Breast epithelium (tissue), 3 donors: ENCODE results near the gene LHFPL3.

Experiments used
- CTCF ChIP-seq, 3 donors: fragments of 450-650 bp; IDR thresholded peaks; one replicate each; pipeline ENCODE4 v1.5.1; 2016 to 2017; ENCODE audit warnings: antibody characterized with exemption in 3 of 3, mild to moderate bottlenecking in 3 of 3, moderate library complexity in 3 of 3
- POLR2AphosphoS5 ChIP-seq, 3 donors: sonication (generic); formaldehyde crosslinking; IDR thresholded peaks; one replicate each; pipeline ENCODE4 v1.6.1; 2017; ENCODE audit warnings: antibody characterized with exemption in 3 of 3

GRCh38 chr7:104328296-104328969, at the start of gene LHFPL3:
- TF ChIP-seq CTCF (IDR thresholded peaks at IDR 0.05) (no peak), POLR2AphosphoS5 (IDR thresholded peaks at IDR 0.05) (no peak)
